GM12875 (cell line): ENCODE data around the gene LINC00237.

ENCODE experiments used
- H3K4me3 ChIP-seq: one replicate; pipeline ENCODE4 v1.5.1; 2011; ENCODE audit warnings: low read depth, low read length, control low read depth
- TF ChIP-seq, protein P1 (sequence below): IDR thresholded peaks from 2 replicates; pipeline ENCODE4 v1.5.1; 2011; ENCODE audit warnings: low read depth, mild to moderate bottlenecking, control low read depth, inconsistent platforms, low read length, moderate library complexity, borderline replicate concordance; ENCODE audit not compliant: insufficient read depth

The LINC00237 gene

DNA sequence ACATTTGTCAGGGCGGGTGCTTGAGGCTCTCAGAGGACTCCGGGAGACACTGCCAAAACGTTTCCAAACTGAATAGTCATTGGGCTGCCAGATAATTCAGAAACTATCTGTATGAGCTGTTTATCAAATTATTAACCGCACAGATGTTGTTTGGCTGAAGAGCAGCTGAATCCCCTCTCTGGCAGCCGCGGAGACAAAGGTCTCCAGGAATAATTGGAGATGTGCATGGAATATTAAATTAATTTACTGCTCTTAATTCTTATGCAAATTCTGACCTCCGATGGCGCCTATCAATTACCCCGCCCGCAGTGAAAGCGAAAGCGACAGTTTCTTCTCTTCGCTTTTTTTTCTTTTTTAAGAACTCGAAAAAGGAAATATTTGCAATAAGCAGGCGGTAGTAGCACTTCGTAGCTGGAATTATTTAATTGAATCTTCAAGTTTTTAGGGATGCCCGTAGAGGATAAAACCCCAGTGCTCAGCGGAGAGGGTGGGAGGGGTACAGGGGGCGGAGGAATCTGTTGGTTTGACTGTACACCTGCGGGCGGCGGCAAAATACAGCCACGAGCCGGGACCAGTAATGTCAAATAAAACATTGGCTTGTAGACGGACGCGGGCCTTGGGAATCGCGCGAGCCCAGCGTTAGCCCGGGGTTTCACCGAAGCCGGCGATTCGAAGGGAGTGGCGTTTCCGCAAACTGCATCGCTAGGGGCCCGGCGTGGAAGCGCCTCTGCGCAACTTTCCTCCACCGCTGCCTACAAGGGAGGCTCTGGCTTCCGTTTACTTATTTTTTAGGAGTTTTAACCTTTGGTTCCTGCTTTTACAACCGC lies 6.2 kb downstream of the LINC00237 start:
- H3K4me3 ChIP-seq: peak overlapping the region; percentile 48

DNA sequence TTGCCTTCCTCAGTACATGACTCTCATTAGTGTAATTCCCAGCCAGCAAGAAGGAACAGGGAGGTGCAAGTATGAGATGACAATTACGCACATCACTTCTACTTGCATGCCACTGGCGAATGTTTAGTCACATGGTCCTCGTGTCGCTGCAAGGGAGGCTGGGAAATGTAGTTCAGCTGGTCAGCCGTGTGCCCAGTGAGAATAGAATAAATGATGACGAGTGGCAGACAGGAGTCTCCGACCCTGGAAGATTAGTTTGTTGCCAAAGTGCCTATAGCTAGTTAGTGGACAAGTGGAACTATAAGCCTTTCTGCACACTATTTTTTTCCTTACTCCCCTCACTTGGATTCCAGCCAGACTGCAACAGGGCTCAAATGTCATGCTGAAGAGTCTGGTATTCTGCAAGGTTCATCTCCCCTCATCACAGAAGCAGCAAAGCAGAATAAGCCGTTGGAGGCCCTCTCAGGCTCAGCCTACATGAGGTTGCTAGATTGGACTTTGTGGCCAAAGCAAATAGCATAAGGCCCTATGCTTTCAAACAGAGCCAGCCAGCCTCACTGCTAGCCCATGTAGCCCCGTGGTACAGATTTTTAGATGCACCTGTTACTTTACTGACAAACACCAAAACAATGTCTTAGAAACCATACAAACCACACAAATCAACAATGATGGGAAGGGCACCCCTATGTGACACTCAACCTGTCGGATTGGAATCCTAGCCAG lies 9.7 kb downstream of the LINC00237 start:
- no peak overlapping the region for H3K4me3 ChIP-seq
- TF ChIP-seq, protein P1, sequence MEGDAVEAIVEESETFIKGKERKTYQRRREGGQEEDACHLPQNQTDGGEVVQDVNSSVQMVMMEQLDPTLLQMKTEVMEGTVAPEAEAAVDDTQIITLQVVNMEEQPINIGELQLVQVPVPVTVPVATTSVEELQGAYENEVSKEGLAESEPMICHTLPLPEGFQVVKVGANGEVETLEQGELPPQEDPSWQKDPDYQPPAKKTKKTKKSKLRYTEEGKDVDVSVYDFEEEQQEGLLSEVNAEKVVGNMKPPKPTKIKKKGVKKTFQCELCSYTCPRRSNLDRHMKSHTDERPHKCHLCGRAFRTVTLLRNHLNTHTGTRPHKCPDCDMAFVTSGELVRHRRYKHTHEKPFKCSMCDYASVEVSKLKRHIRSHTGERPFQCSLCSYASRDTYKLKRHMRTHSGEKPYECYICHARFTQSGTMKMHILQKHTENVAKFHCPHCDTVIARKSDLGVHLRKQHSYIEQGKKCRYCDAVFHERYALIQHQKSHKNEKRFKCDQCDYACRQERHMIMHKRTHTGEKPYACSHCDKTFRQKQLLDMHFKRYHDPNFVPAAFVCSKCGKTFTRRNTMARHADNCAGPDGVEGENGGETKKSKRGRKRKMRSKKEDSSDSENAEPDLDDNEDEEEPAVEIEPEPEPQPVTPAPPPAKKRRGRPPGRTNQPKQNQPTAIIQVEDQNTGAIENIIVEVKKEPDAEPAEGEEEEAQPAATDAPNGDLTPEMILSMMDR: no peak

More for the DNA sequence above, 6.2 kb downstream of the LINC00237 start:
- TF ChIP-seq, protein P1: no peak

DNA sequence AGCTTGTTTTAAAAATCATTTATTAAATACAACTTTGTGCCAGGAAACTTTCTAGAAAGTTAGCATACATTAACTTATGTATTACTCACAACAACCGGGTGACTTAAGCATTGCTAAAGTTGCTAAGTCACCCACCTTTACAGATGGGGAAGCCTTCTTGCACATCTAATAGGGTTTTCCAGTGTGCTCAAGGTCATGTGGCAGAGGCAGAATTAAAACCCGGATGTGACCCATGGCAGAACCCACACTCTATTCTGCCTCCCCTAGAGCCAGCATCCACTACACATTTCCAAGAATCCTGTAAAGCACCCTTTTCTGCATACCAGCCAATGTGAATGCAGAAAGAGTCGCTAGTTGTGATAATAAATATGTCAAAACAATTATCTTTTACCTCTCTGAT lies 13.4 kb downstream of the LINC00237 start:
- no peak overlapping the region for H3K4me3 ChIP-seq
- TF ChIP-seq, protein P1: no peak

DNA sequence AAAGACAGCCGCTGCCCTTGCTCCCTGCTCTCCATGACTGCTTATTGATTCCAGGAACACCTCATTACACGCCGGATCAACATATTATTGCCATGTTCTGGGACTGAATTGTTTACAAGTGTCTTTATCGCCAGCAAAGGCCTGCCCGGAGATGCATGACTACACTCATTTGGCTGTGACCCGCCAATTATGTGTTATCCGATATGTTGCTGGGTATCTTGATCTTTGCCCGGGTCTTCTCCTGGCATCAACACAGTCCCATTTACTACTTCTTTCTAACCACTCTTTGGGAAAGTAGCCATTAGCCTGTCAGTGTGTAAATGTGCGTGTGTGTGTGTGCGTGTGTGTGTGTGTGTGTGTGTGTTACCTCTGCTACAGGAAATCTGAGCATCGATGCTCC lies 15.4 kb downstream of the LINC00237 start:
- no peak overlapping the region for H3K4me3 ChIP-seq
- TF ChIP-seq, protein P1: no peak

DNA sequence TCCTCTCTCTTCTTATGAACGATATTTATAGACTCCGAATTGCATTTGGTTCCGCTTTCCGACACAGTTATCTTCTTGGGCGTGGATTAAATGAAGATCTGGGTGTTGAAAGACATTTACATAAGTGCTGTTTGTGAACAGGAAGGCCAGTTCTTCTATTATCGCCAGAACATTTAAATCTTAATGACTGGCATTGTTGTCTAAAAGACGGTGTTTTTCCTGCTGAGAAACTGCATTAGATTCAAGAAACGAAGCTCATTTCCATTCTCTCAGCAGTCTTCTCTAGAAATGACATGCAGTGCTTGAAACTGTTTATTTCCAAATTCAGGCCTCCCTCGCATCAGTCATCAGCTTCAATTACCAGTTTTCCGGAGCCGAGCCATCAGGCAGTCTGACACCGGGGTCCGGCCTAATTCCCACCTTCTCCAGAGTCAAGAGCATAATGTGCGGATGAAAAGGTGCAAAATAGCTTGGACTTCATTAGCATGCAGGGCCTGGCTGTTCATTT lies 16.0 kb downstream of the LINC00237 start:
- TF ChIP-seq, protein P1: no peak
- H3K4me3 ChIP-seq: no peak overlapping the region

DNA sequence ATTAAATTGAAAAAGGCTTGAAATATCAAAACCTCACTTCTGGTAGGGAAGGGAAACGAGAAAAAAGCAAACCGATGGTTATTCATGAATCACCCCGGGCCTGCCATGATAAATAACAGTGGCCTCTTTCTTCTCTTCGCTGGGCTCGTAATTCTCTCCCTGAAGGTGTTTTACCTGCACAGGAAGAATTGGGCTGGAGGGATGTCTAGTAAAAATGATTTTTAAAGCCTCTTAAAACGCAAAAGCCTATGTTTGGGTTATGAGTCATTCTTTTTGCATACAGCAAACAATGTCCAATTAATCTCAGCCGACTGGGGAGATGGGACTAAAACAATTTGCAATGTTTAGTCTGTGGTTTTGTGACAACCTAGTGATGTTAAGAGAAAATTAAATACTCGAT lies 16.8 kb downstream of the LINC00237 start:
- TF ChIP-seq, protein P1: no peak
- no peak overlapping the region for H3K4me3 ChIP-seq
